AG10803 (cell line): ENCODE measurements around the gene BAIAP2L1.

Experiments used
- DNase-seq: peaks from one replicate; pipeline ENCODE4 v3.0.0; 2010; ENCODE audit warnings: low read depth
- H3K4me3 ChIP-seq: 2 replicates; pipeline ENCODE4 v1.5.1; 2011; ENCODE audit warnings: mild to moderate bottlenecking, low read length, control low read depth
- CTCF ChIP-seq: conservative IDR thresholded peaks from 2 replicates; pipeline ENCODE4 v1.5.1; 2011; ENCODE audit warnings: mild to moderate bottlenecking, low read length, control low read depth, inconsistent platforms

BAIAP2L1 gene

GRCh38 chr7:98406827-98407226 is 5.9 kb upstream of the BAIAP2L1 start:
- H3K4me3 ChIP-seq, result no peak overlapping the region
- no peak for DNase-seq
- TF ChIP-seq CTCF, result no peak

- DNase-seq, result no peak
- no peak for TF ChIP-seq CTCF
These were observed 4.0 kb upstream of the BAIAP2L1 start for GRCh38 chr7:98404840-98405239.

DNA sequence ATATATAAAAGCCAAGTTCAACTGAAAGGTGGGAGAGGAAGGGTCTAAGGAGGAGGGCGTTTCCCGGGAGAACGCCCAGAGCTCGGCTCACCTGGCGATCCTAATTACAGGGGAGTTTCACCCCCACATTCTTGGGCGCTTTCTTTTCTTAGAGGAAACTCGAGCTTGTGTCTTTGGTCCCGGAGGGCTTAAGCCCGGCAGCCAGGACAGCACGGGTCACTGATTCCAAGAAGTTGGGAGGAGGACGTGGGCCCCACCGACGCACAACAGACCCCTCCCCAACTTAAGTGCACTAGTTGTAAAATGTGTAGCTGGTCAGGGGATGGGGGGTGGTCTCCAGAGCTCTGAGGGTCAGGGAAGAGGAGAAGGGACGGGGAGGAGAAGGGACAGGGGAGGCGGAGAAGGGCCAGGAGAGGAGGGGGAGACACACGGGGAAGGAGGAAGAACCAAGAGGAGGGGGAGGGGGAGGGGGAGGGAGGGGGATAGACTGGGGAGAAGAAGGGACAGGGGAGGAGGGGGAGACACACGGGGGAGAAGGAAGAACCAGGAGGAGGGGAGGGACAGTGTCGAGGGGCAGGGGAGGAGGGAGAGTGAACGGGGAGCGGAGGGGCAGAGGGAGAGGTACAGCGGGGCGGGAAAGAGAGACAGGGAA is 874 bp downstream of the BAIAP2L1 start:
- peak overlapping the region; percentile 76 for H3K4me3 ChIP-seq
- peak; percentile 70 for DNase-seq
- TF ChIP-seq CTCF, result no peak

More at GRCh38 chr7:98404840-98405239, 4.0 kb upstream of the BAIAP2L1 start:
- no peak overlapping the region for H3K4me3 ChIP-seq

GRCh38 chr7:98399462-98399861 is 1.4 kb downstream of the BAIAP2L1 start:
- peak; percentile 53 for DNase-seq
- TF ChIP-seq CTCF, result no peak
- H3K4me3 ChIP-seq, result peak overlapping the region; percentile 76

GRCh38 chr7:98398567-98399372 is 2.1 kb downstream of the BAIAP2L1 start:
- peak overlapping the region; percentile 76 for H3K4me3 ChIP-seq
- TF ChIP-seq CTCF, result no peak
- DNase-seq, result peak; percentile 20

DNA sequence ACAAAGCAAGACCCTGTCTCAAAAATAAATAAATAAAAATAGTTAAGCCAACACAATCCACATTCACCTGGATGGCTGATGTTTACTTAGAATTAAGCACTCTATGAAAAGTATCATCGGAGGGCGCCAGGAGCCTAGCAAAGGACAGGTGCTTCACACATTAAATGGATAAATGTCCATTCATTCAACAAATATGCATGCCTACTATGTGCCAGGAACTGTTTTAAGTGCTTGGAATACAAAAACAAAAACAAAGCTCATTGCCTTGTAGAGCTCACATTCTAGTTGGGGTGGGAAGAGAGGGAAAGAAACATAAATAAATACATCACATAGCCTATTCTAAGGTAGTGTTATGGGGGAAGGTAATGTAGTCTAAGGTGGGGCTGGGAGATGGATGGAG is 4.1 kb downstream of the BAIAP2L1 start:
- no peak overlapping the region for H3K4me3 ChIP-seq
- no peak for TF ChIP-seq CTCF
- DNase-seq, result no peak

DNA sequence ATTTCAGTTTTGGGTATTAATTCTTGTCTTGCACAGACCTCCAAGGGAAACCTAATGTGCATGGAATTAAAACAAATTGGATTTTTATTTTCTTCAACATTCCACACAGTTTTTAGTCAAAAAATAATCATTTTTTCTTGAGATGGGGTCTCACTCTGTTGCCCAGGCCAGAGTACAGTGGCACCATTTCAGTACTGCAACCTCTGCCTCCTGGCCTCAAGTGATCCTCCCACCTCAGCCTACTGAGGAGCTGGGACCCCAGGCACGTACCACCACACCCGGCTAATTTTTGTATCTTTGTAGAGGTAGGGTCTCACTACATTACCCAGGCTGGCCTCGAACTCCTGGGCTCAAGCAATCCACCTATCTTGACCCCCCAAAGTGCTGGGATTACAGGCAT is 4.9 kb downstream of the BAIAP2L1 start:
- TF ChIP-seq CTCF, result no peak
- no peak overlapping the region for H3K4me3 ChIP-seq
- no peak for DNase-seq
